H1 (cell line): ENCODE measurements around the gene GPC6. TPM values are rescaled to one million over a fixed set of nuclear protein-coding genes. Genes with fewer than 3 reads are reported as not detected.

Experiments used
- CTCF ChIA-PET: fragments of 300-600 bp; sonication (Branson Sonifier 250); formaldehyde crosslinking; loops from one replicate; lab custom pipeline; 2021; ENCODE audit not compliant: partially characterized antibody; lab: Charles Lee
- POLR2A ChIA-PET: fragments of 300-600 bp; sonication (Branson Sonifier 250); formaldehyde crosslinking; loops from one replicate; lab custom pipeline; 2021; ENCODE audit warnings: inconsistent platforms; ENCODE audit not compliant: partially characterized antibody; lab: Charles Lee
- DNase-seq, 2 experiments: peaks; one replicate each; pipeline versions ENCODE4 v3.0.0 to v3.0.0-alpha.2; 2010 to 2022; ENCODE audit warnings: low spot score in 2 of 2, low read depth in 1 of 2, mixed read lengths in 1 of 2
- FAIRE-seq: peaks from 2 replicates; lab custom pipeline; 2011; peaks lifted over from hg19 to GRCh38; lab: Jason Lieb, UNC
- H2AFZ ChIP-seq: 2 replicates; pipeline ENCODE4 v1.8.1; 2012; ENCODE audit warnings: low read length, inconsistent platforms
- H2AK5ac ChIP-seq: 2 replicates; pipeline ENCODE4 v1.6.1; 2013; ENCODE audit warnings: low read depth, low read length
- H2BK120ac ChIP-seq: replicated peaks from 2 replicates; pipeline ENCODE3; 2013; ENCODE audit warnings: low read depth, low read length, inconsistent platforms
- H2BK12ac ChIP-seq: 2 replicates; pipeline ENCODE4 v1.6.1; 2013; ENCODE audit warnings: low read depth, low read length
- H2BK15ac ChIP-seq: 2 replicates; pipeline ENCODE4 v1.6.1; 2013; ENCODE audit warnings: low read length
- H2BK20ac ChIP-seq: 2 replicates; pipeline ENCODE4 v1.6.1; 2013; ENCODE audit warnings: low read length
- H2BK5ac ChIP-seq: 2 replicates; pipeline ENCODE4 v1.6.1; 2013; ENCODE audit warnings: low read depth, low read length
- H3K14ac ChIP-seq: 2 replicates; pipeline ENCODE4 v1.6.1; 2013; ENCODE audit warnings: inconsistent platforms; ENCODE audit not compliant: insufficient read length
- H3K18ac ChIP-seq: 2 replicates; pipeline ENCODE4 v1.6.1; 2013; ENCODE audit warnings: low read length; ENCODE audit errors: extremely low read depth
- H3K23ac ChIP-seq: 2 replicates; pipeline ENCODE4 v1.6.1; 2013; ENCODE audit warnings: inconsistent platforms; ENCODE audit not compliant: insufficient read length
- H3K23me2 ChIP-seq: 2 replicates; pipeline ENCODE4 v1.6.1; 2013; ENCODE audit warnings: low read depth, low read length
- H3K27ac ChIP-seq: 2 replicates; pipeline ENCODE4 v1.6.1; 2011; ENCODE audit warnings: low read depth, low read length, inconsistent platforms
- H3K27me3 ChIP-seq, 4 experiments: replicated peaks in 1 of 4; 1 replicate in 1 of 4; 2 replicates in 3 of 4; pipeline versions ENCODE4 v1.6.1 to v1.8.1; 2011 to 2013; ENCODE audit warnings: low read length in 3 of 4, mild to moderate bottlenecking in 3 of 4, inconsistent platforms in 2 of 4, mixed read lengths in 2 of 4, moderate library complexity in 1 of 4; ENCODE audit not compliant: control insufficient read depth in 3 of 4, insufficient read depth in 3 of 4; ENCODE audit errors: extremely low read depth in 1 of 4
- H3K36me3 ChIP-seq, 4 experiments: 2 replicates each; pipeline versions ENCODE4 v1.6.1 to v1.8.1; 2011 to 2013; ENCODE audit warnings: mild to moderate bottlenecking in 4 of 4, low read length in 3 of 4, moderate library complexity in 2 of 4, control low read depth in 1 of 4, inconsistent platforms in 1 of 4; ENCODE audit not compliant: insufficient read depth in 4 of 4, control insufficient read depth in 2 of 4
- H3K4ac ChIP-seq: replicated peaks from 2 replicates; pipeline ENCODE3; 2013; ENCODE audit warnings: low read length, low read depth, mixed read lengths, inconsistent platforms; ENCODE audit not compliant: insufficient read length
- H3K4me1 ChIP-seq, 4 experiments: replicated peaks in 1 of 4; 1 replicate in 1 of 4; 2 replicates in 3 of 4; pipeline versions ENCODE4 v1.6.1 to v1.8.1; 2011 to 2013; ENCODE audit warnings: low read length in 3 of 4, inconsistent platforms in 2 of 4, mixed read lengths in 1 of 4; ENCODE audit not compliant: insufficient read depth in 4 of 4, control insufficient read depth in 3 of 4
- H3K4me2 ChIP-seq, 2 experiments: 2 replicates each; pipeline versions ENCODE4 v1.6.1 to v1.8.1; 2011 to 2013; ENCODE audit warnings: low read depth in 2 of 2, low read length in 2 of 2, control low read depth in 1 of 2, inconsistent platforms in 1 of 2, mild to moderate bottlenecking in 1 of 2; ENCODE audit not compliant: insufficient read depth in 1 of 2
- H3K4me3 ChIP-seq, 4 experiments: fragments of 200-600, 300-600 bp in 1 of 4; sonication (generic), shearing (Covaris generic), sonication (Bioruptor Twin) in 1 of 4; 2 replicates each; pipeline versions ENCODE4 v1.5.1 to v1.8.1; 2011 to 2016; ENCODE audit warnings: low read length in 4 of 4, low read depth in 3 of 4, control low read depth in 2 of 4, inconsistent platforms in 2 of 4, mild to moderate bottlenecking in 2 of 4, mixed read lengths in 1 of 4, moderate library complexity in 1 of 4; ENCODE audit not compliant: insufficient read depth in 2 of 4; ENCODE audit errors: extremely low read depth in 1 of 4
- H3K56ac ChIP-seq: replicated peaks from 2 replicates; pipeline ENCODE3; 2013; ENCODE audit warnings: low read depth, mild to moderate bottlenecking, mixed read lengths, low read length, inconsistent platforms; ENCODE audit not compliant: insufficient read length
- H3K79me1 ChIP-seq: 2 replicates; pipeline ENCODE4 v1.6.1; 2013; ENCODE audit warnings: low read depth, low read length, control low read depth
- H3K79me2 ChIP-seq, 2 experiments: 2 replicates each; pipeline versions ENCODE4 v1.6.1 to v1.8.1; 2012 to 2013; ENCODE audit warnings: low read length in 2 of 2, mild to moderate bottlenecking in 2 of 2, inconsistent platforms in 1 of 2; ENCODE audit not compliant: insufficient read depth in 2 of 2, control insufficient read depth in 1 of 2
- H3K9ac ChIP-seq, 4 experiments: replicated peaks in 1 of 4; 1 replicate in 1 of 4; 2 replicates in 3 of 4; pipeline versions ENCODE4 v1.6.1 to v1.8.1; 2011 to 2013; ENCODE audit warnings: low read depth in 3 of 4, low read length in 3 of 4, control low read depth in 2 of 4, mild to moderate bottlenecking in 2 of 4, moderate library complexity in 2 of 4, inconsistent platforms in 1 of 4; ENCODE audit errors: extremely low read depth in 1 of 4
- H3K9me3 ChIP-seq, 2 experiments: 2 replicates each; pipeline versions ENCODE4 v1.6.1 to v1.8.1; 2012 to 2013; ENCODE audit warnings: mild to moderate bottlenecking in 2 of 2, moderate library complexity in 2 of 2, control low read depth in 1 of 2, inconsistent platforms in 1 of 2, low read depth in 1 of 2, low read length in 1 of 2, mixed read lengths in 1 of 2; ENCODE audit not compliant: insufficient read depth in 2 of 2
- H4K20me1 ChIP-seq, 2 experiments: replicated peaks in 1 of 2; 2 replicates each; pipeline versions ENCODE3 to v1.8.1; 2011 to 2013; ENCODE audit warnings: inconsistent platforms in 2 of 2, low read length in 2 of 2, mild to moderate bottlenecking in 1 of 2; ENCODE audit not compliant: insufficient read depth in 2 of 2, control insufficient read depth in 1 of 2
- H4K5ac ChIP-seq: 2 replicates; pipeline ENCODE4 v1.6.1; 2013; ENCODE audit warnings: low read length, low read depth, mixed read lengths, inconsistent platforms; ENCODE audit not compliant: insufficient read length
- H4K8ac ChIP-seq: 2 replicates; pipeline ENCODE4 v1.8.0; 2013; ENCODE audit warnings: mild to moderate bottlenecking, moderate library complexity, low read length, inconsistent platforms; ENCODE audit not compliant: insufficient read depth; ENCODE audit errors: extremely low read depth
- H4K91ac ChIP-seq: replicated peaks from 2 replicates; pipeline ENCODE3; 2013; ENCODE audit warnings: low read length, mixed read lengths, inconsistent platforms; ENCODE audit not compliant: insufficient read length
- BRCA1 ChIP-seq: IDR thresholded peaks from 2 replicates; pipeline ENCODE4 v1.6.1; 2012; ENCODE audit warnings: low read depth, low read length, improper control_type of control experiment
- CBX8 ChIP-seq: fragments of 300-800, 300-1000 bp; sonication (generic); IDR thresholded peaks from 2 replicates; pipeline ENCODE4 v1.7.1; 2016; ENCODE audit warnings: low read depth, low read length, borderline replicate concordance
- CHD1 ChIP-seq: IDR thresholded peaks from 2 replicates; pipeline ENCODE4 v1.6.1; 2012; ENCODE audit warnings: low read depth, low read length, improper control_type of control experiment
- CHD2 ChIP-seq: IDR thresholded peaks from 2 replicates; pipeline ENCODE4 v1.6.1; 2012; ENCODE audit warnings: low read length, improper control_type of control experiment
- CREB1 ChIP-seq: IDR thresholded peaks from 2 replicates; pipeline ENCODE4 v1.6.1; 2012; ENCODE audit warnings: inconsistent platforms
- KDM1A ChIP-seq: fragments of 200-600, 300-600 bp; sonication (generic); IDR thresholded peaks from 2 replicates; pipeline ENCODE4 v1.7.1; 2016; ENCODE audit warnings: mild to moderate bottlenecking, low read length, borderline replicate concordance
- RFX5 ChIP-seq: IDR thresholded peaks from 2 replicates; pipeline ENCODE4 v1.6.1; 2011; ENCODE audit warnings: low read depth, low read length, improper control_type of control experiment, borderline replicate concordance
- RXRA ChIP-seq: IDR thresholded peaks from 2 replicates; pipeline ENCODE4 v1.6.1; 2011; ENCODE audit warnings: low read depth, mild to moderate bottlenecking, low read length, moderate library complexity; ENCODE audit not compliant: insufficient read depth
- SIN3A ChIP-seq, 2 experiments: IDR thresholded peaks in 1 of 2; conservative IDR thresholded peaks in 1 of 2; 2 replicates each; pipeline ENCODE4 v1.6.1; 2011 to 2012; ENCODE audit warnings: low read length in 2 of 2, improper control_type of control experiment in 1 of 2, low read depth in 1 of 2, mild to moderate bottlenecking in 1 of 2
- SP2 ChIP-seq: IDR thresholded peaks from 2 replicates; pipeline ENCODE4 v1.6.1; 2012; ENCODE audit warnings: mild to moderate bottlenecking, low read length, inconsistent platforms
- SRF ChIP-seq: IDR thresholded peaks from 2 replicates; pipeline ENCODE4 v1.6.1; 2011; ENCODE audit warnings: mild to moderate bottlenecking, low read depth, low read length, moderate library complexity
- TCF12 ChIP-seq: IDR thresholded peaks from 2 replicates; pipeline ENCODE4 v1.6.1; 2011; ENCODE audit warnings: low read depth, mild to moderate bottlenecking, low read length
- YY1 ChIP-seq: IDR thresholded peaks from 2 replicates; pipeline ENCODE4 v1.6.1; 2011; ENCODE audit warnings: low read depth, mild to moderate bottlenecking, low read length
- polyA plus RNA-seq, 7 experiments: library from polyadenylated mRNA; depleted of rRNA in 3 of 7; stranded (reverse) in 5 of 7; unstranded in 2 of 7; fragments of >200 nt in 5 of 7; fragments of 200-250 nt in 2 of 7; gene quantifications; 1 replicate in 5 of 7; 2 replicates in 1 of 7; 4 replicates in 1 of 7; pipeline versions ENCODE4 v1.2.1 to v1.2.3, GENCODE V29; 2011 to 2013; ENCODE audit warnings: missing spikeins in 2 of 7, mixed read lengths in 2 of 7
- total RNA-seq: library from RNA; stranded (reverse); fragmentation: NEBNext Ultra II Directional; extraction: Animal tissue kit (Norgen Biotek cat#: 25700); gene quantifications from 2 replicates; pipeline ENCODE4 v1.2.1, GENCODE V29; 2021
- TF ChIP-seq, protein P1 (sequence below): IDR thresholded peaks from 2 replicates; pipeline ENCODE4 v1.6.1; 2012; ENCODE audit warnings: low read length, inconsistent platforms

The GPC6 gene
- total and polyA plus RNA-seq, 2 of the 8 experiments (the other 6 are each of a cell fraction or from before 2014, with no cell fraction given) = 5.4 to 12.0 TPM

DNA sequence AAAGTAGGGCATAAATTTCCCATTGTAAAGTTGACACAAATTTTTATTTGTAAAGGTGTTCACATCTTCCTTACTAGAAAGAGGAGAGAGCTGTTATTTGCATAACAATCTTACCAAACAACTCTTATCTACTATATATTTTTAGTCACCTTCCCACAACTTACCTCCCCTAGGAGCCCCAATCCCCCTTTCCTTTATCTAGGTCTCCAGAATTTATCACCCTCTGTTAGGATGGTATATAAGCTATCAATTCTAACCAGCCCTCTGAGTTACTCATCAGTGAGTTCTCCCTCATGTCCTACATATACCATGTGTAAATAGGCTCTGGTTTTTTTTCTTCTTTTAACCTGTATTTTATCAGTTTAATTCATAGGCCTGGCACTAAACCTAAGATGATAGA lies 1190.7 kb downstream of the GPC6 start:
- TF ChIP-seq CREB1 (no peak), SRF (no peak), YY1 (no peak), RXRA (no peak), SP2 (no peak), BRCA1 (no peak), TCF12 (no peak), SIN3A (conservative IDR thresholded peaks at IDR 0.05 in 1 of 2, IDR thresholded peaks at IDR 0.05 in 1 of 2; ENCODE audit: low read depth in 1 of 2, low read length in 2 of 2) (no peak), CHD1 (no peak), CBX8 (no peak), CHD2 (no peak), KDM1A (no peak), RFX5 (no peak)
- TF ChIP-seq, protein P1, sequence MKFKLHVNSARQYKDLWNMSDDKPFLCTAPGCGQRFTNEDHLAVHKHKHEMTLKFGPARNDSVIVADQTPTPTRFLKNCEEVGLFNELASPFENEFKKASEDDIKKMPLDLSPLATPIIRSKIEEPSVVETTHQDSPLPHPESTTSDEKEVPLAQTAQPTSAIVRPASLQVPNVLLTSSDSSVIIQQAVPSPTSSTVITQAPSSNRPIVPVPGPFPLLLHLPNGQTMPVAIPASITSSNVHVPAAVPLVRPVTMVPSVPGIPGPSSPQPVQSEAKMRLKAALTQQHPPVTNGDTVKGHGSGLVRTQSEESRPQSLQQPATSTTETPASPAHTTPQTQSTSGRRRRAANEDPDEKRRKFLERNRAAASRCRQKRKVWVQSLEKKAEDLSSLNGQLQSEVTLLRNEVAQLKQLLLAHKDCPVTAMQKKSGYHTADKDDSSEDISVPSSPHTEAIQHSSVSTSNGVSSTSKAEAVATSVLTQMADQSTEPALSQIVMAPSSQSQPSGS = no peak
- Histone ChIP-seq H2BK5ac (no peak overlapping the region), H3K4me2 (no peak overlapping the region), H3K36me3 (no peaks in the 10 kb centered on the region), H3K18ac (no peak overlapping the region), H2BK20ac (no peak overlapping the region), H4K91ac (no peak overlapping the region), H3K9me3 (peaks cover 0 to 6% of the 10 kb centered on the region in 2 experiments; a peak in 2 of 4 replicates), H3K4me3 (no peak overlapping the region), H4K5ac (no peak overlapping the region), H3K79me2 (no peaks in the 10 kb centered on the region), H3K79me1 (no peaks in the 10 kb centered on the region), H2BK120ac (no peak overlapping the region), H2BK12ac (no peak overlapping the region), H4K20me1 (no peaks in the 10 kb centered on the region), H3K23ac (no peak overlapping the region), H3K4me1 (no peaks in the 10 kb centered on the region), H3K14ac (no peak overlapping the region), H3K56ac (no peak overlapping the region), H4K8ac (no peak overlapping the region), H2BK15ac (no peak overlapping the region), H3K27ac (no peak overlapping the region), H3K4ac (no peak overlapping the region), H2AK5ac (no peak overlapping the region), H3K27me3 (no peaks in the 10 kb centered on the region), H3K23me2 (no peaks in the 10 kb centered on the region), H3K9ac (no peak overlapping the region), H2AFZ (no peak overlapping the region)
- ChIA-PET POLR2A (no interaction called here), CTCF (interaction anchor here (1.1 to 5.6 kb wide), 13 partner anchors 7 to 203 kb away, joined by 3 to 23 read pairs (median 7); no protein-coding TSS in a partner anchor)
- FAIRE-seq = no peak
- no peak for DNase-seq
